DMS153 treated with DMSO at 0.1 percent for 48 hours (cell line): ENCODE measurements around the gene NDUFS7.
"Not testable (repeated sequence)": the region's sequence is repeated elsewhere in the genome, so short reads cannot be mapped to it uniquely, and the experiment has no call there.

Experiments used
- DNase-seq: peaks from one replicate; lab custom pipeline; 2025; ENCODE audit not compliant: unreplicated experiment; lab: John Stamatoyannopoulos, UW

Gene NDUFS7

DNA sequence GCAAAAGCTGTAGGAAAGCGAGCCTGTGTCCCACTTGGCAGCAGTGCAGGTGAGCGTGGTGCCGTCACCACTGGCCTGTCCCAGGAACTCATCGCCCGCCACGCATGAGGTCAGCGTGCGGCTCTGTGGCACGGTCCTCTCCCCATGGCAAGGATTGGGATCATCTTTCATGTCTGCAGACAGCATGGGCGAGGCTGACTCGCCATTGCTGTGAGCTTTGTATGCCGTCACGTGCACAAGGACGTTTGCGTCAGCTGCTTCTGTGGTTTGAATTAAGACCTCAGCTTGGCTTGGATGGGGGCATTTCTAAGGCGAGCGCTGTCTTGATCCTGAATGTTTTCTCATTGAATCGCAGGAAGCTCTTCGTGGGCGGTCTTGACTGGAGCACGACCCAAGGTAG, 33.4 kb downstream of the NDUFS7 start:
- no peak for DNase-seq

DNA sequence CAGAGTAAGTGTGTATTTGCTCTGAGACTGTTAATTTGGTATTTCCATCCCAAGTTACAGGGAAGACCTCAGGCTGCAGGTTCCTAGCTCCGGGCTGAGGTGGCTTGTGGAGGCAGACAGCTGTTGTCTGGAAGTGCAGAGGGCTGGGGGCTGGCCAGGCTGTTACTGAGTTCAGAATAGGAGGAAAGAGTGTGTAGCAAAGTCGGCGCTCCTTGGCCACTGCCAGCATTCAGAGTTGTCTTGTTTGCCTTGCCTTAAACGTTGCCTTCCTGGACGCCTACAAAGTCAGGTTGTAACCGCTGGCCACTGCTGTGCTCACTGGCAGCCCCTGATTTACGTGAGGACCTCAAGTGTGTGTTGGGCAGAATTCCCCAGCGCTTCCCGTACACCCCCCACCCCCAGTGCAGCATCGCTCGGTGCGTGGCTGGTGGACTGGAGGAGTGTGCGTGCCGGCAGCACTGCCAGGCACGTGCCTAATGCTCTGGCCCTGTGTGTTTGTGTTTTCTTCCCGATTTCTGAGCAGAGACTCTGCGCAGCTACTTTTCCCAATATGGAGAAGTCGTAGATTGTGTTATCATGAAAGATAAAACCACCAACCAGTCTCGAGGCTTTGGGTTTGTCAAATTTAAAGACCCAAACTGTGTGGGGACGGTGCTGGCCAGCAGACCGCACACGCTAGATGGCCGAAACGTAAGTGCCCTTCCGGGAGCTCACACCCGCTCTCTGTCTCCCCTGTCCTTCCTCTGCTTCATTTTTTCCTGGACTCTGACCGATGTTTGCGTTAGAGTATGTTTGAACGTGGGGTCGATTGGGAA, 34.2 kb downstream of the NDUFS7 start:
- no peak for DNase-seq

DNA sequence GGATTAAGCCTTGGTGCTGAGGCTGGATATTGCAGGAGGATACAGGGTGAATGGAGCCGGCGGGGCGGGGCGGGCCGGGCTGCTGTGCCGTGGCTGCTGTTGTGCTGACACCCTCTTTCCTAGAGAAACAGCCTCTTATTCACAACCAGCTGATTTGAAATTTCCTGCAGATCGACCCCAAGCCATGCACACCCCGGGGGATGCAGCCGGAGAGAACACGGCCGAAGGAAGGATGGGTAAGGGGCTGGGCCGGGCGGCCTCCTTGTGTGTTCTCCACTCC, 34.7 kb downstream of the NDUFS7 start:
- DNase-seq = no peak

DNA sequence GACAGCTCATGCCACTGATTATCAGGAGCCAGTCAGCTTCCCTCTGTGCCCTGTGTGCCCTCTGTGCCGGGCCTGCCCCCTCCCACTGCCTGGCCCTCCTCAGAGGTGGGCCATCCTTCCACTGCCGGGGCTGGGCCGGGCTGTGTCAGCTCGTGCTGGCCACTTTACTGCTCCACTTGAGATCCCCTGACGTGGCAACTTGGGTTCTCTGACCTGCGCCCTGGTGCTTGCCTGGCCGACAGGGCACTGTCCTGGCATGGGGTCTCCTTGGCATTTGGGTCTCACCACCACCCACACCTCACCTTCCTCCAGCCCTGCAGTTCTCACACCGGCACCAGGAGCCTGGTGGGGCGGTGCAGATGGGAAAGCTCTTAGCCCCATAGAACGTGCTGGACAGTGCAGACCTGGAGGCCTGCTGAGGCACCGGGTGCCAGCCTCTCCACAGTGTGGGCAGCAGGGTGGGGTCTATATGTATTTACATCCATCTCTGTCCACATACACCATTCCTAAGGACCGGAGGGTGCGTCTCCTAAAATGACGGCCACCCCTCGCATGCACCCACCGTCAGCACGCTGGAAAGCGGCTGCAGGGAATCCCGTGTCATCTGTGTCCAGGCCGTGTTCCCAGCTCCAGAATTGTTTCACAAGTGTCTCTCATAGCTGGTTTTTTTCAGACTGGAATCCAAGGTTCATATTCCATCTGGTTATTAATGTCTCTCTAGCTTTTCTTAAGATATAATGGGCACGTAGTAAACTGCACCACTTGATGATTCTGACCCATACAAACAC, 35.4 kb downstream of the NDUFS7 start:
- DNase-seq = no peak

DNA sequence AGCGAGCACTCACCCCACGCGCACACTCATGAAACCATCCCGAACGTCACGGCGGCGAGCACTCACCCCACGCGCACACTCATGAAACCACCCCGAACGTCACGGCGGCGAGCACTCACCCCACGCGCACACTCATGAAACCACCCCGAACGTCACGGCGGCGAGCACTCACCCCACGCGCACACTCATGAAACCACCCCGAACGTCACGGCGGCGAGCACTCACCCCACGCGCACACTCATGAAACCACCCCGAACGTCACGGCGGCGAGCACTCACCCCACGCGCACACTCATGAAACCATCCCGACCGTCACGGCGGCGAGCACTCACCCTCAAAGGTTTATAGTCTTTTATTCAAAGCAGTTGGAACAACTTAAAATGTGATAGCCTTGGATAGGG, 36.4 kb downstream of the NDUFS7 start:
- DNase-seq = not testable (repeated sequence)

DNA sequence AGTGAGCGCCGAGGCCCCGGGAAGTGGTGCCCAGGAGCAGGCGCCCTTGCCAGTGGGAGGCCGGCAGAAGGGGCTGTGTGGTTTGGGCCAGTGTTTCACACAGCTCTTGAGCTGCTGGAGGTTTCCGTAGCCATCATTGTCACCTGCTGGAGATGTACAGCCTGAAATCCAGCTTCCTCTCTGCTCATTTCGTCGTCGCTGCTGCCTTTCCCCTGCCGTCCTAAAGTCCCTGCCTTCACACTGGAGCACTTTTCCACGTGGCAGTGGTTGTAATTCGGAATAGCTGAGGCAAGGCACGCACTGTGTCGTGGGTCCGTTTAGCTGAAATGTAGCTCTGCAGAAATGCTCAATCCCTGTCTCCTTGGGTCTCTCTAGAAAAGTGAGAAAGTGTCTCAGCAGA, 36.9 kb downstream of the NDUFS7 start:
- DNase-seq = no peak

DNA sequence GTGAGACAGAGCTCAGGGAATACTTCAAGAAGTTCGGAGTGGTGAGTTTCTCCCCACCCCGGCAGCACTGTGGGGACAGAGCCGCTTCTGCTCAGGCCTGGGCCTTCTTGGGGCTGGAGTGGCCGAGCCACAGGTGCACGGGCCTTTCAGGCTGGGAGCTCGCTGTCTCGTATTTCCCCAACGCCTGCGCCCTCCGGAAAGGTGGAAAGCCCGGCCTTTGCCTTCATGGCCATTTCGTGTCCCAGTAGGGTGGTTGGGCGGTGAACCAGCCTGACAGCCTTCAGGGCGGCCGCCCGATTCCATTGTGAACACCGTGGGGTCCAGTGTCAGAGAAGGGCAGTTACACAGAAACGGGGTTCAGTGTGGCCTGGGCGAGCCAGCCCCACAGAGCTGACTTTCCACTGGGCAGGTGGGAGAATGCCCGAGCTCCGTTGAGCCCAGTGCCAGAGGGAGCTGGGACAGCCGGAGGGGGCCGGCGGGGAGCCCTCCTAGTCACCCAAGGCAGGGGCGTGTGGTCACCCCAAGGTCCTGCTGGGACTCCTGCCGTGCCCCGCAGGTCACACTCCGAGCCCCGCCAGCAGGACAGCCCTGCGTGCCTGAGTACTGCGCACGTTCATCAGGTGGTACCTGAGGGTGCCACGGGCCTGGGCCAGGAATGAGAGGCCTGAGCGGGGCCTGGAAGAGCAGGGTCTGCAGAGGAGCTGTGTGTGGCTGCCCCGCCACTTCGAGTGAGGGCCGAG, 37.7 kb downstream of the NDUFS7 start:
- no peak for DNase-seq

DNA sequence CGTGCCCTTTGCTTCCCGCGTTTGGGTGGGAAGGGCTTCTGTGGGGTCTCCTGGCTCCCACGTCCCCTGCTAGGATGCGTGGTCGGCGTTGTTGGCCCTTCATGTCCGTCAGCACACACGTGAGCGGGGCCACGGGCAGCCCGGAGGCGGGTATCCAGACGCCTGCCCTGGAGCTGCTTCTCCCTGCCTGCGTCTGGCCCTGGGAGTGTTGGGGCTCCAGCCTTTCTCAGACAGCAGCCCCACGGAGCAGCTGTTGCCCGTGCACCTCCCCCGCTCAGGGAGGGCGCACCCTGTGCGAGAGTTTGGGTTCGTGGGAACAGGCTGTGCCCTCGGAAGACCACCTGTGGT, 38.2 kb downstream of the NDUFS7 start:
- DNase-seq = no peak

DNA sequence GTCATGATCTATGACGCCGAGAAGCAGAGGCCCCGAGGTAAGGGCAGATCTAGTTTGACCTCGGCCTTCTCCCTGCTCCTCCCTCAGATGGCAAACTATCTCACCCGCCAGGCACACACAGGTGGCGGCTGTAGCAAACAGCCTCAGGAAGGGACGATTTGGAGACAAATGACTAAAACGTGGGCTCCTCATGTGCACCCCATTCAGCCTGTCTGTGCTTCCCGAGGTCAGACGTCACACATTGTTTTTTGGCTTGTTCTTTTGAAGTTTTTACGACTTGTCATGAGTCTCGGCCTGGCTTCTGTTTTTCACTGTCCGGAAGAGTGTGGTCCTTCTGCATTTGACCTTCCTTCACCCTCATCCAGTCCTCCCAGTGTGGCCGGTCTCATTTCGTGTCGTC, 38.7 kb downstream of the NDUFS7 start:
- no peak for DNase-seq

DNA sequence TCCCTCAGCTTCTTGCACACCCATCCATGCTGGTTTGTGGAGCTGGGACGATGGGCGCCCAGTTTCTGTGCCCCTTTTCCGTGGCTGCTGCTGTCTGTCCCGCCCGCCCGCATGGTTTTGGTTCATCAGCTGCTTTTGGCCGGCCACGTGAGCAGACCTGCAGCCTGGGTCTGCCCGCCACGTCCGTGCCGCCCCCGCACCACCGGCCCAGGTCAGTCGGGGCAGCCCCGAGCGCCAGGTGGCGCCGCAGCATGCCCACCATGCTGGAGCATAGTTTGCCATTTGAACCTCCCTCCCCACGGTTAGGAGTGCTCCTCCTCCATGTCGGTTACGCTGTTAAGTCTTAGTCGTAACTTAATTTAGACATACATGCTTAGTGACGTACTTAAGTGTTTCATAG, 39.2 kb downstream of the NDUFS7 start:
- DNase-seq = no peak

DNA sequence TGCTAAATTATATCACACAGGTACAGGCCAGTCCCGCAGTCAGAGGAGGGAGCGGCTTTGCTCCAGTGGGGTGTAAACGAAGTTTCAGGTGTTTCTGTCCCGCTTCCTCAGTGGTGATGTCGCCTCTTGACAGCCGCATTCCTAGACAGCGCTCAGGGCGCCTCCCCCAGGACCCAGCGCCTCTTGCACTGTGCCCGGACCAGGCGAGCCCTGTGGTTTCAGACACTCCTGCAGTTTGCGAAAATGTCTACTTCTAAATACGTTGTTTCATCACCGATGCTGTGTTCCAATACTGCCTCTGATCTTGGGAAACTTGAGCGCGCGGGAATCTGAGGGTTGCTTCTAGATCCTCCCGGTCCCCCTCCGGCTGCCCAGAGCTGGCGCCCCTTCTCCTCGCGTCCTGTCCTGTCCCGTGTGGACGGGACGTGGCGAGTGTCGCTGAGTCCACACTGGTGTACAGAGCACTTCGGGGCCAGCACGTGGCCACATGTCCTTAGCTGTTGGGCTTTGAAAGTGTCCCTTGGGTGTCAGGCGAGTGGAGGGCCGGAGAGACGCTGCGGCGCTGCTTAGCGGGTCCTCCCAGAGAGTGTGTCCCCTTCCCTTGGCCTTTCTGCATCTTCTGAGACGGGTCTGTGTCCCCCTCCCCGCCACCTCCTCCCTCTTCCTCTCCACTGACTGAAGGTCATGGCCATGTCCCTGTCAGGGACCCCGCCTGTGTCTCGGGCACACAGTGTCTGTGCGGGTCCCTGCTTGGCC, 39.9 kb downstream of the NDUFS7 start:
- DNase-seq = no peak

DNA sequence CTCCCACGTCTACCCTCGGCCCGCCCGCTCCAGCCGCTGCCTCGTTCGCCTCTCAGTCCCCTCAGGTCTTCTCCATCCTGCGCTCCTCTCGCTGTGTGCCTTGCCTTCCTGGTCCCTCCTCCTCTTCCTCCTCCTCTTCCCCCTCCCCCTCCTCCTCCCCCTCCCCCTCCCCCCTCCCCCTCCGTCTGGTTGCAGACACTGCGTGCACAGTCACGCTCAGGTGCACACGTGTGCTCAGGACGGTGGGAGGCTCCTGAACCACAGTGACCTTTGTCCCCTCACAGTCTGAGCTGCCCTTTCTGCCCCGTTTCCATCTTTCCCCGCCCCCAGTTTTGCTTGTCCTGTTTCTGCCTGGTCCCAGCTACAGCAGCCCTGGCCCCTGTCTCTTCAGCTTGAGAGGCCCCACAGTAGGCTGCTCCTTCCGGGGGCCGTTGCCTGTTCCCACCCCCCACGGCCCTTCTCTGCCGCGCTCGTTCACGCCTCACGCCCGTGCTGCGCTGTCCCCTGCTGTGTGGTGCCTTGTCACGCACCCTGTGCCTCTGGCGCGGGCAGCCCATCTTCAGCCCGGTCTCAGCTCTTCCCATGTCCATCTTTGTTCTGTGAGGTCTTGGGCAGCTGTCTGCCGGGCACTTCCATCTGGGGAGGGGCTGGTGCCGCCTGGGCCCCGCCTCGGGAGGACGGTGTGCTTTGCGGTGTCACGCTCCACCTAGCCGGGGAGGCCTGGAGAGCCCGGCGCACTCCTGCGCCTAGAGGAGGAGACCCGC, 40.7 kb downstream of the NDUFS7 start:
- DNase-seq = no peak

DNA sequence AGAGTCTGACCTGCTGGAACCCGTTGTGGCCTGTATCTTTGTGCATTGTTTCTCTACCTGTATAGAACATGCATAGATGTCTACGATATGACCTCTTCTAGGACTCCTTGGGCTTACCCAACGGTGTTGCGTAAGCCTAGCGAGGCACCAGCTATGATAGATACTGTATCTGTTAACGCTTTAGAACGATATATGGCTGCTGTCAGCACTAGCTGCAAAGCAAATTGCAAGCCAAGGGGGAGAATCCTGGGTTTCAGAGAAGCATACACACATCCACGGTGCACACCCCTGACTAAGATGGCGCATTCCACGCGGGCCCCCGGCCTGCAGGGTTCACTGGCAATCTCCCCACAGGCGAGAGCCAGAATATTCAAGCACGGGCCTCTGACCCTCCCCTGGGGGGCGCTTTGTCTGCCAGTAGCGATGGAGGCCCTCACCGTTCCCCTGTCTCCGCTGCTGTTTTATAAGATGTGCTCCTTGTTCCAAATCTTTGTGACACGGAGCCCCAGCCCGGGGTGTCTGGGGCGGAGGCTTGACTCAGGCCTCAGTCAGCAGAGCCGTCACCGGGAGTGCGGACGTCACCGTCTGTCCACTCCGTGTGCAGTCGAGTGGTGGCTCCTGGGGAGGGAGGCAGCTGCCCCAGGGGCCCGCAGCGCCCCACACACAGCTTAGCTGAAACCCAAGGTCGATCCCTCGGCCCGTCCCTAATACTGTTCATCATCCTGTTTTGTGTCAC, 41.6 kb downstream of the NDUFS7 start:
- no peak for DNase-seq

DNA sequence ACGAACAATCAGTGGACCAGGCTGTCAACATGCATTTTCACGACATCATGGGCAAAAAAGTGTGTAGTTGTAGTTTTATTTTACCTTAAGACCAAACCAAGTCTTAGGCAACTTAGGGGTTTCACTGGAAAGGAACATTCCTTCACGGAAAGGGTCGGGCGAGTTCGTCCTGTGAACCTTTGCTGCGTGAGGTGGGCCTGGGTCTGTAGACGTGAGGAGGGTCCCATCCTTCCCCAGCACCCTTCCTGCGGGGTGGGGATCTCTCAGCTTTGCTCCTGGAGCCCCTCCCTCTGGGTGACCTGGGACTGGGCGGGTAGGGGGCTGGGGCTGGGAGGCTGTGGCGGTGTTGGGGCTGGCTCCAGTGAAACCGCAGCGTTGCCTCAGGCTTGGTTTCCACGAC, 42.2 kb downstream of the NDUFS7 start:
- no peak for DNase-seq

DNA sequence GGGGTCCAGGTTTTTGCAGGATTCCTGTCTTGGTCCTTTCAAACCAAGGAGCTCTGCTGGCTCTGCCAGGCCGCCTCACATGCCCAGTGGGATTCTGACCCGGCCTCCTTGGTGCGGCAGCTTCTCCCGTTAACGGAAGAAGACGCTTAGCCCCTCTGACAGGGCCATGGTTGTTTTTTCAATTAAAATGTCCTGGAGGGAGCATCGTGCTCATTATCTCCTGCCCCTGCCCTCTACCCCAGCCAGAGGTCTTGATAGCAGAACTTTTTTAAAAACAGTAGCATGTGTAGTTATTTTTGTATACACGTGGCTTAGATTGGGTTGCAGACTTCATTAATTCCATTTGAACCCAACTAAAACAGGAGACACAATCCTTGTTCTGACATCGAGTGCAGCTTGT, 43.0 kb downstream of the NDUFS7 start:
- no peak for DNase-seq

DNA sequence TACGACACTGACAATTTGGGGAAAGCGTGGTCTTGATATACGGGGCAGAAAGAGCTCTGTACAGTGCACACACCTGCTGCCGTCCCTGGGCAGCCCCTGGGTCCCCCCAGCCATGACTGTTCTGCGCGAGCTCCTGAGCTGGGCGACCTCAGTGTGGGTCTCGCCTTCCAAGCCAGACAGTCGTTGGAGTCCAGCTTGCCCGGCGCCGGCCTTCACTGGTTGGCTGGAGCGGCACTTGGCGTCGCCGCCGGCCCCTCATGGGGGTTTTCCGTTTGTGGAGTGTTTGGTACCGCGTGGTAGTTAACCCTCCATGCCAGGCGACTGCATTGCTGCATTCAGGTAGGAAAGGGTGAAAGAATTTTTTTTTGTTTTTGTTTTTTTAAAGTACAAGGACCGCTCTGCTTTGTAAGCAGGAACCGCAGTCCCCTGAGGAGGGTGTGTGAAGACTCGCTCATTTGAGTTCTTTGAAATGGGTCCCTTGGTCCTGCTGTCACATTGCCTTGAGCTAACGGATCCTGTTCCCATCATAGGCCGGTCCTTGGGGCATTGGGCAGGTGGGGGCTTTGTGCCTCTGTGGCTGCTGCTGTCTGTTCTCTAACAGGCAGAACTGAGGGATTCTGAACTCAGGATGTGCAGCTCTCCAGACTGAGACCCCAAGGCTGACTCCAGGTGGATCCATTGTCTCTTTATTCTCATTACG, 43.7 kb downstream of the NDUFS7 start:
- DNase-seq = no peak

DNA sequence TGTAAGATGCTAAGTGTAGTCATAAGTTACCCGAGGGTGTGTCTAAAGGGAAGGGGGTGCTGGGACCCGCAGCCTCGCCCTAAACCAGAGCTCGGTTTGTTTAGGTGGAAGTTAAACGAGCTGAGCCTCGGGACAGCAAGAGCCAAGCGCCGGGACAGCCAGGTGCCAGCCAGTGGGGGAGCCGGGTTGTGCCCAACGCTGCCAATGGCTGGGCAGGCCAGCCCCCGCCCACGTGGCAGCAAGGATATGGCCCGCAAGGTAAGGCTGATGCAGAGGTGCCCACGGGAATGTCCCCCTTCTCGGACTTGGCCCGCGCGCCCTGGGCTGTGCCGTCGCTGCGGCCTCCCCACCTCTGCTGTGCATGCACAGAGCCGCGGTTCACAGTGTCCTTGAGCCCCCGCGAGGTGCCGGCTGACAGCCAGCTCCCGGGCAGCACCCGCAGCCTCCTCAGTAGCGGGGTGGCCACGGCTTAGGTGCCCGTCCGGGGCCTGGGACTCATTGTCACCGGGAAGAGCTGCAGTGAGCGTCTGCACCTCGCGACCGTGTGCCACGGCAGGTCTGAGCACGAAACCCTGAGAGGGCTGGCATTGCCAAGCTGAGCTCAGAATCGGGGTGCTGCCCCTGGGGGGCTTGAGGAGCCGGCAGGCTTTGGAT, 45.2 kb downstream of the NDUFS7 start:
- DNase-seq = no peak

DNA sequence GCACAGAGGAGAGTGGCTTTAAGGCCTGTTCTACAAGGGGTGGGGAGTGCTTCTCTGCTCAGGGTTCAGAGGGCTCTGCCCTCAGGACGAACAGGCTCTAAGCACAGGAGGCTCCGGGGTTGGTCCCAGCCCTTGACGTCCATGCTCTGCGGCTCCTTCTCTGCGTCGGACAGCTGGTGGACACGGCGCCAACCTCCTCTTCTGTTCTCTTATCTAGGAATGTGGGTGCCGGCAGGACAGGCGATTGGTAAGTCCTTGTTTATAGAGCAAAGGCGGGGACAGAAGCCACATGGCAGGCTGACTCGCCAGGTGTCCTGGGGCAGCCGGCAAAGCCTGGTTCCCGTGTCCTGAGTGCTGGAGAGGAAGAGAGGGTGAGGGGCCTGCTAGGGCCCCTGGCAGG, 46.0 kb downstream of the NDUFS7 start:
- DNase-seq = no peak

DNA sequence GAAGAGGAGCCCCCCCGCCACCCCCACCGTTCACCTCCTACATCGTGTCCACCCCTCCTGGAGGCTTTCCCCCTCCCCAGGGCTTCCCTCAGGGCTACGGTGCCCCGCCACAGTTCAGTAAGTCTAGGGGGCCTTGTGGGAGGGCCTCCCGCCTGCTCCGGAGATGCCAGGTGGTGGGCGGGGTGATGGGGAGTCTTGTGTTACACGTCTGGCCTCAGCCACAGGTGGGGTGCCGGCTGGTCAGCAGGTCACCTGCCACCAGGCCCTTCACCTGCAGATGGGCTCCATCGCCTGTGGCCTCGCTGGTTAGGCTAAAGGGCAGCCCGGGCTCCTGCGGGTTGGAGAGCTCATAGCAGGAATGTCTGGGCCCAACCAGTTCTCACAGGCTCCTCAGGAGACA, 46.5 kb downstream of the NDUFS7 start:
- no peak for DNase-seq
